HG02571 (cell line): Measurements from ENCODE around the gene NHLH1.

ENCODE experiments used
- ATAC-seq: cut with Tn5 transposase; IDR thresholded peaks from one replicate; pipeline ENCODE4 v1.9.1; 2021; ENCODE audit warnings: mild to moderate bottlenecking, moderate library complexity; ENCODE audit not compliant: unreplicated experiment

NHLH1 gene

GRCh38 chr1:160409486-160409885, 42.6 kb downstream of the NHLH1 start:
- ATAC-seq = no peak

GRCh38 chr1:160410406-160411005, 43.6 kb downstream of the NHLH1 start:
- no peak for ATAC-seq

- ATAC-seq = no peak
Measured at GRCh38 chr1:160411271-160412027, 44.6 kb downstream of the NHLH1 start.

GRCh38 chr1:160412028-160412362, 45.1 kb downstream of the NHLH1 start:
- ATAC-seq = no peak

GRCh38 chr1:160413716-160414115, 46.8 kb downstream of the NHLH1 start:
- ATAC-seq = no peak

GRCh38 chr1:160414881-160415280, 48.0 kb downstream of the NHLH1 start:
- ATAC-seq = no peak

- no peak for ATAC-seq
Measured at GRCh38 chr1:160415696-160416290, 48.9 kb downstream of the NHLH1 start.

GRCh38 chr1:160416369-160416768, 49.5 kb downstream of the NHLH1 start:
- no peak for ATAC-seq

GRCh38 chr1:160418483-160418882, 51.6 kb downstream of the NHLH1 start:
- no peak for ATAC-seq

- ATAC-seq = no peak
Measured at GRCh38 chr1:160419150-160419837, 52.4 kb downstream of the NHLH1 start.

- ATAC-seq = no peak
Measured at GRCh38 chr1:160419838-160420169, 52.9 kb downstream of the NHLH1 start.

- no peak for ATAC-seq
Measured at GRCh38 chr1:160420881-160421842, 54.3 kb downstream of the NHLH1 start.

GRCh38 chr1:160421881-160422280, 55.0 kb downstream of the NHLH1 start:
- ATAC-seq = no peak
